ENCODE measurements around the gene DNM3. TPM values are rescaled to one million over a fixed set of nuclear protein-coding genes. Genes with fewer than 3 reads are reported as not detected.

Gene DNM3
- total and polyA plus RNA-seq, 9 of the 15 experiments (the other 6 are each of a cell fraction or from before 2014, with no cell fraction given): 0.08 to 0.36 (median 0.22) TPM; not detected in 1

DNA sequence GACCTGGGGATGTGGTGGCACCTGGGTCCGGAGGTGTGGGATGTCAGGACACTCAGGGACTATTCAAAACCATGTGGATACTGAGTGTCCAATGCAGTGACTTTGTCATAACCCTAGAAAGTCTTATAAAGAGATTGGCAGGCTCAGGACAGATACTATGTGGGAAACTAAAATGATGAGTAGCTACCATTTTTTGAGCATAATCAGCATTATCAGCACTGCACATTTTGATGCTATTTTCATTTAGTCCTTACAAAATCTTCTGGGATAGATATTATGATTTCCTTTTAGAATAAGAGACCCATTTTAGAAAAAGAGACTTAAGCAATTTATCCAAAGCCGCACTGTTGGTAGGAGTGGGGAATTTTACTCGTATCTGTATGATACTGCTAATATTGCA, 93.4 kb downstream of the DNM3 start (continued):
- TF ChIP-seq MAFF (IDR thresholded peaks at IDR 0.05; ENCODE audit: low read length) (peak; percentile 24; the same call in 1 of the 2 replicates), NBN (IDR thresholded peaks at IDR 0.05; ENCODE audit: low read depth) (no peak), KDM2B (CRISPR knock-in tag; IDR thresholded peaks at IDR 0.05) (no peak)

DNA sequence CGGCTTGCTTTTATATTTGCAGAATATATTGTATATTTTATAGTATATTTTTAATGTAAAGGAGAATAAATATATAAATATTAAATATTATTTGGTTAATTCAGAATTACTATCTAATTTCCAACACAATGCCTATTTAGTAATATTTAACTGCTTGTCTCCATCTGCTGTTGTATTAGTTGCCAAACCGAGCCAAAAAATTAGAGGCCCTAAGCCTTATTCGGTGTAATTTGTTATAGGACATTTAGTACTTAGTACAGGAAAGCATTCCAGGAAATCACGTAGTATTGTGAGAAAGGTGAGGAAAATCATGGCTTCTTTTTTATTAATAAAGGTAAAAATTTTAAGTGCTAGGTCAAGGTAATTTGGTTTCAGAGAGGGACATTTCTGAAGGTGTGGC, 93.8 kb downstream of the DNM3 start:
- H2AFZ ChIP-seq (ENCODE audit: low read depth, low read length): no peak overlapping the region
- no peak for FAIRE-seq
- no peak for DNase-seq (ENCODE audit: extremely low read depth in 1 of 4, low spot score in 3 of 4)
- no peak for ATAC-seq
- no peak overlapping the region for H3K4me3 ChIP-seq
- TF ChIP-seq ZNF134 (CRISPR knock-in tag; conservative IDR thresholded peaks at IDR 0.05) (no peak), MCM5 (IDR thresholded peaks at IDR 0.05; ENCODE audit: low read depth) (no peak), ZNF644 (tag; IDR thresholded peaks at IDR 0.05; ENCODE audit: low read depth) (no peak), ZNF778 (CRISPR knock-in tag; IDR thresholded peaks at IDR 0.05) (no peak), ERF (CRISPR knock-in tag; IDR thresholded peaks at IDR 0.05) (no peak), CHD1 (IDR thresholded peaks at IDR 0.05; ENCODE audit: low read length) (no peak), FOXM1 (IDR thresholded peaks at IDR 0.05; ENCODE audit: low read depth) (no peak), FOXM1 (CRISPR knock-in tag; IDR thresholded peaks at IDR 0.05; ENCODE audit: low read depth) (no peak)
- H3K27ac ChIP-seq (ENCODE audit: extremely low read depth, low read depth, low read length): no peak overlapping the region
- H3K4me1 ChIP-seq (replicated peaks in 1 of 2; ENCODE audit: control insufficient read depth in 2 of 2, insufficient read depth in 2 of 2, low read length in 2 of 2): no peaks in the 10 kb centered on the region
- BruUV-seq (replicated peaks): no TSS peak
- CTCF ChIA-PET (ENCODE audit: low intra/inter-chr PET ratio): no interaction called here
- POLR2A ChIA-PET: no interaction called here
- in situ Hi-C loops (cut with MboI) (no loop called here), intact Hi-C loops (cut with micrococcal nuclease) (no loop called here)
- no peaks in the 10 kb centered on the region for H4K20me1 ChIP-seq (replicated peaks; ENCODE audit: control insufficient read depth, insufficient read depth, low read length)
- under 1% methylated on average over 4 of the region's 4 CpGs for WGBS (ENCODE audit: insufficient coverage, low coverage, missing lambda C conversion rate)
- no peak overlapping the region for H3K9ac ChIP-seq (ENCODE audit: insufficient read depth in 1 of 2, low read depth in 2 of 2, low read length in 2 of 2)
- H3K9me3 ChIP-seq (replicated peaks; ENCODE audit: control insufficient read depth, insufficient read depth, low read depth, low read length): no peaks in the 10 kb centered on the region
- no peaks in the 10 kb centered on the region; a peak in 1 of 5 replicates for H3K27me3 ChIP-seq (ENCODE audit: control insufficient read depth in 2 of 2, insufficient read depth in 2 of 2, low read length in 2 of 2)
- H3K79me2 ChIP-seq (ENCODE audit: control insufficient read depth, insufficient read depth, low read length): no peaks in the 10 kb centered on the region
- H3K36me3 ChIP-seq (ENCODE audit: control insufficient read depth, insufficient read depth, low read length): no peaks in the 10 kb centered on the region
- no peak overlapping the region for H3K4me2 ChIP-seq (ENCODE audit: insufficient read depth, low read length)
- H3K9me1 ChIP-seq (ENCODE audit: control insufficient read depth, insufficient read depth, low read length): no peaks in the 10 kb centered on the region
